HTR-8/SVneo (cell line): ENCODE measurements around the gene SLC22A5.
A peak's percentile ranks its signal among the peaks of the same experiment; 100 is the strongest.

Experiments used
- DNase-seq: peaks from one replicate; pipeline ENCODE4 v3.0.0; 2011; ENCODE audit warnings: low spot score, mixed read lengths; ENCODE audit not compliant: insufficient read length
- FAIRE-seq: peaks from 2 replicates; lab custom pipeline; 2011; peaks lifted over from hg19 to GRCh38; lab: Jason Lieb, UNC

SLC22A5 gene

GRCh38 chr5:132364319-132364718, 5.2 kb upstream of the SLC22A5 start:
- DNase-seq: no peak
- FAIRE-seq: no peak

DNA sequence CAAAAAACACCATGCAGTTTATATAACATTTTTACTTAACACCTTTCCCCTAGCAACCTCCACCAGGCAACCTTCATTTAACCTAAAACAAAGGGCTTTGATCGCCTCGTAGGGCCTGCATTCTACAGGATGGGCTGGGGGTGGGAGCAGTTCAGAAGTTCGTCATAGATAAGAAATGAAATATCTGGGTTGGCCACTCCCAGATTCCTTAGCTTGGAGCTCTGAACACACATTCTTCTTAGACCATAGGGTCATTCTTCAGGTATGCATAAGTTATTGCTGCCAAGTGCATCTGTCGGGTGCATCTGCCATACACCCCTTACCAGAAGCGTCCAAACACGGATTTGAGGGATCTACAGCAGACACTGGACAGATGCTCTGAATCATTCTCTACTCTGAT, 4.3 kb upstream of the SLC22A5 start:
- DNase-seq (peak; percentile 63), FAIRE-seq (peak; percentile 73)

DNA sequence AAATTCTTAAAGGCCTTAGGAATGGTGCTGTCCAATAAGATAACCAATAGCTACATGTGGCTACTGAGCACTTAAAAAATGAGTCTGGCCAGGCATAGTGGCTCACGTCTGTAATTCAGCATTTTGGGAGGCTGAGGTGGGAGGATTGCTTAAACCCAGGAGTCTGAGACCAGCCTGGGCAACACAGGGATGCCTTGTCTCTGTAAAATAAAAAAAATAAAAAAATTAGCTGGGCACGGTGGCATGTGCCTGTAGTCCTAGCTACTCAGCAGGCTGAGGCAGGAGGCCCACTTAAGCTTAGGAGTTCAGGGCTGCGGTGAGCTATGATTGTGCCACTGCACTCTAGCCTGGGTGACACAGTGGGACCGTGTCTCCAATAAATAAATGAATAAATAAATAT, 1.3 kb upstream of the SLC22A5 start:
- FAIRE-seq (no peak), DNase-seq (no peak)

- FAIRE-seq (no peak), DNase-seq (no peak)
These were observed 470 bp upstream of the SLC22A5 start for GRCh38 chr5:132369007-132369473.

- DNase-seq (no peak), FAIRE-seq (no peak)
These were observed 866 bp downstream of the SLC22A5 start for GRCh38 chr5:132370181-132370970.

GRCh38 chr5:132370971-132371602, 1.6 kb downstream of the SLC22A5 start:
- no peak for DNase-seq
- FAIRE-seq: no peak

DNA sequence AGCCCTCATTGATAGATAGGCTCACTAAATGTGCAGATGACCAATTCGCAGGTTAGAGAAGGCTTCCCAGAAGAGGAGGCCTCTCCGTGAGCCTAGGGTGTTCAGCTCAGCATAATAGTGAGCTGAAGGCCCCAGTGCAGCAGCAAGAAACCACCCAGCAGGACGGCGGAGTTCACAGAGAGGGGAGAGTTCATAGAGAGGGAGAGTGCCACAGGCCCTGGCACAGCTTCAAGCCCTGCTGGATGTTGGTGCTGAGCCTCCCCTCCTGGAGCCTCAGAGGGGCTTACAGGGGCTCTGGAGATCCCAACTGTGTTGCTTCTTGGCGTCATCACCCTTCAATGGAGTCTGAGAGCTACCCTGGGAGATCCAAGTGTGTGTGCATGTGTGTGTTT, 2.1 kb downstream of the SLC22A5 start:
- FAIRE-seq: no peak

GRCh38 chr5:132372127-132372526, 2.6 kb downstream of the SLC22A5 start:
- no peak for DNase-seq
- FAIRE-seq: no peak

More for the DNA sequence above, 2.1 kb downstream of the SLC22A5 start:
- no peak for DNase-seq

DNA sequence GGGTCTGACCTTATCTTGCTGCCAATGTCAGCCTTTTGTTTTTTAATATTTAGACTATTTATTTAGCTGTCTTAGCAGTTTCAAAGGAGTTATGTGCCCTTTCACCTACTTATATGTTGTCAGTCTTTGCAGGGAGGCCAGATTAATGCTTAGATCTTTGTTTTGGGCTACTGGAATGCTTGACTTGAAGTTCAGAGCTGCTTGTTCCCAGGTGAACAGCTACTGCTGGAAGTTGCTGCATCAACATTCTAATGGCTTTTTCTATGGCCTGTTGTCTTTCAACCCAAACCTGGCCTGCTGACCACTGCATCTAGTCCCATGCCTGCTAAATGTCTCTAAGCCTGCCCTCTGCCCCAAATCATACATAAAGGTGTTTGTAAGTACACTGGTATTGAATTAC, 3.0 kb downstream of the SLC22A5 start:
- FAIRE-seq (no peak), DNase-seq (no peak)

DNA sequence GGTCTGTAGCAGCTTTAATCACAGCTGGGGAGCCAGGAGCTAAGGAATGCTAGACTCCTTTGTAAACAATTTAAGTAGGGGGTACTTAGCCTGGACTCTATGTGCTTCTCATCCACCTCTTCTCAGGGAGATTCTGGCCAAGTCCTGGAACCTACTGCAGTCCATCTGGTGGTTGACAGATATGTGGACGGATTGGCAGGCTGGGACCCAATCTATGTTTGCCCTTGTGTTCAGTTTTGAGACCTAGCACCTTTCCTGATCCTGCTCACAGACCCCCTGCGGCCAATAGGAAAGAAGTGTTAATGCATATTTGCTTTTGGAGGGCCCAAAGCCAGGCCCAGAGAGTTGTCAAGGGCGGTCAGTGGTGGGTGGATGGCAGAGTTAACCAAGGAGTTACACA, 6.4 kb downstream of the SLC22A5 start:
- FAIRE-seq: no peak
- no peak for DNase-seq

GRCh38 chr5:132376694-132377641, 7.5 kb downstream of the SLC22A5 start:
- no peak for FAIRE-seq
- no peak for DNase-seq

DNA sequence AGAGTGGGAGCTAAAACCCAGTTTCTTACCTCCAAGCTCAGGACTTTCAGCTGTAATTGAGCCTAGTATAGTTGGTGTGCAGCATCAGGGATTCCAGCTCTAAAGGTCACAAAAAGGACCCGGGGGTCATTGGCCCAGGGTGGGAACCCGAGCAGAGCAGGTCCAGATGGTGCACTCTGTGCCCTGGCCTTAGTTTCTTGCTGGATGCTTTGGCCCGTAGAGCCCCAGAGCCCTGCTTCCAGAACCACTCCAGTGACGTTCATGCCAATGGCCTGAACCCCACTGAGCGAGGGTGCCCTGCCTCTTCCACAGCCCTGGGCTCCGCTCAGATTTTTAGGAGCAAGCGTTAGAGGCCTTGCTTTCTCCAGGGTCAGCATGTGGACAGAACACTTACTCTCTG, 8.2 kb downstream of the SLC22A5 start:
- FAIRE-seq (no peak), DNase-seq (no peak)

DNA sequence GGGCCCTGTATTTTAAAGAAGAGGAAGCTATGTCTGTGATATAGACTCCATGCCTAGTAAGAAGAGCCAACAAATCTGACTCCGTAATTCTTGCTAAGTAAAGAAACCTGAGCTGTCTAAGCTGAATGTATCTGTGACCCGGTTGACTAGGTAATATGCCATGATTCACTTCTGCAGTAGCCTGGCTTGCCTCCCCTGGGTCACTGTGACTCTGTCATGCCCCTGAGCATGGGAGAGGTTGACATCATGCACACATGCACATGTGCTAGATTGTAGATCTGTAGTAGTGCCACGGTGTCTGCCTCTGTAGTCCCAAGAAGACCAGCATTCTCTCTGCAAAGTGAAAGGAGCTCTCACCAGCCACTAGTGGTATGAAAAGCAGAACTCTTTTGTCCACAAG, 9.1 kb downstream of the SLC22A5 start:
- DNase-seq: no peak
- FAIRE-seq: no peak

- no peak for DNase-seq
- no peak for FAIRE-seq
These were observed 10.5 kb downstream of the SLC22A5 start for GRCh38 chr5:132380047-132380446.

- FAIRE-seq: no peak
- DNase-seq: no peak
These were observed 11.2 kb downstream of the SLC22A5 start for GRCh38 chr5:132380741-132381140.

- FAIRE-seq: no peak
- no peak for DNase-seq
These were observed 12.1 kb downstream of the SLC22A5 start for GRCh38 chr5:132381614-132382013.

DNA sequence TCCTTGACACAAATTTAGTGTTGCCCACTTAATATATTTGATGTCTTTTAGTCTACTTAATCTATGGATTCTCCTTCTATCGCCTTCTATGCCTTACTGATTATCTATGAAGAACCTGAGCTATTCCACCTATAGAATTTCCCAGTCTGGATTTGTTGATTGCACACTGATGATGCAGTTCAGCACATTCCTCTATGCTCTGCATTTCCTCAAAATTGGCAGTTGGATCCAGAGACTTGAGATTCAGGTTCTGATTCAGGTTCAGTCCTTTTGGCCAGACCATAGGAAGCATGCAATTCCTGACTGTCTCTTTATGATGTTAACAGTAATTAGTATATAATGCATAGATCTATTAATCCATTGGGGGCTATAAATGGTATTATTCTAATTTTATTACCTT, 13.8 kb downstream of the SLC22A5 start:
- DNase-seq (no peak), FAIRE-seq (no peak)

- DNase-seq (no peak), FAIRE-seq (no peak)
These were observed 14.5 kb downstream of the SLC22A5 start for GRCh38 chr5:132383984-132384383.

- FAIRE-seq: no peak
- no peak for DNase-seq
These were observed 15.1 kb downstream of the SLC22A5 start for GRCh38 chr5:132384506-132385050.

GRCh38 chr5:132385326-132386105, 16.0 kb downstream of the SLC22A5 start:
- peak; percentile 73 for DNase-seq
- FAIRE-seq: peak; percentile 63
